NCI-H2081 (cell line): Measurements from ENCODE around the gene ABCA13.
"Not testable (repeated sequence)": the region's sequence is repeated elsewhere in the genome, so short reads cannot be mapped to it uniquely, and the experiment has no call there.

Experiments
- DNase-seq, 2 experiments: peaks; one replicate each; lab custom pipeline; 2025; lab: John Stamatoyannopoulos, UW

ABCA13 gene

GRCh38 chr7:48171202-48171601 lies at the start of gene ABCA13:
Gene ABCA13, plus strand, starts transcription at chr7:48171458. Its CDS starts 26 bp downstream, at chr7:48171484.
- DNase-seq: no peak

GRCh38 chr7:48126037-48126436 lies 45.2 kb upstream of the ABCA13 start:
- no peak for DNase-seq

- no peak for DNase-seq
Measured at GRCh38 chr7:48130658-48131108, 40.6 kb upstream of the ABCA13 start.

DNA sequence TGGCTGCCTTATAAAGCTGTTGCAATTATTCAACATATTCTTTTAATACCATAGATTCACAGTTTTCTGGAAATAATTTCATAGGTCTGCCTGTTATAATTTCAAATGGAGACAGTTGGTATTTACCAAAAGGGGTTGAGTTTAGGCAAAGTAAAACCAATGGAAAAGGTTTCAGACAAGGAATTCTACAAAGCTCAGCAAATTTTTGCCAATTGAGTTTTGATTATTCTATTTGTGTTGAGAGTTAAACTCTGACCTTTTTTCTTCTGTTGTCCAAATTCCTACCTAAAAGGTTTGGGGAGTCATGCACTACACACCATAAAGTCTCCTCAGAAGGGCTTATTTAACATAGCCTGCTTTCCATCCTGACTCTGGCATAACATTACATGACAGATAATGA lies 38.5 kb upstream of the ABCA13 start:
- no peak for DNase-seq

GRCh38 chr7:48139459-48139858 lies 31.8 kb upstream of the ABCA13 start:
- DNase-seq: no peak

DNA sequence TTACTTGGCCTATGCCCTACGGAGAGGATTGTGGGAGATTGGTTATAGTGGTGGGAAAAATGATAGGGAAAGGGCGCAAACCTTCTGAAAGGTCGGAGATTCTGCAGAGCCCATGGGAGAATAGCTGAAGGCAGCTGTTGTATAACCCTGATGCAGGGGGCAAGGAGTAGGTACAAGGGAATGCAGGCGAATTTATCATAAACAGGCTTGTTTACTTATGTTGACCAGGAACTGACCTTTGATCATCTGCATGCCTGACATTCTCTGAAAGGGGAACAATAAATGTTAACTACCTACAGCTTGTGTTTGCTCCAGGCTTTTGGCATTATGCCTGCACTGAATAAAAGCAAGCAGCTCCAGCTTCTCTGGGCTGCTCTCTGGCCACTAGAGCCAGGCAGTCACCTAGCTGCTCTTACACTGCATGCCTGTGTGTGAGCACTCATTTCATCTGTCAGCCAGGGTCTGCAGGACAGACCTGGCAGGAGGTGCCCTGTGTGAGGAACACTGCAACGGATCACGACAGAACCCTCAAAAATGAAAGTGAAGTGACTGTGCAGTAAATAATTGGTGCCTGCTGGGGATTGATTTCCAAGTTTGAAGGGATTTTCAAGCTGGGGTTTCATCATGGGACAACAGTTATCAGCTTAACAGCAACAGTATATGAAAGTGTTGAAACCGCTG lies 31.1 kb upstream of the ABCA13 start:
- peak in 1 of 2 experiments; percentile 4 for DNase-seq

GRCh38 chr7:48141521-48141920 lies 29.7 kb upstream of the ABCA13 start:
- DNase-seq: no peak

- DNase-seq: no peak
Measured at GRCh38 chr7:48144291-48144768, 26.9 kb upstream of the ABCA13 start.

DNA sequence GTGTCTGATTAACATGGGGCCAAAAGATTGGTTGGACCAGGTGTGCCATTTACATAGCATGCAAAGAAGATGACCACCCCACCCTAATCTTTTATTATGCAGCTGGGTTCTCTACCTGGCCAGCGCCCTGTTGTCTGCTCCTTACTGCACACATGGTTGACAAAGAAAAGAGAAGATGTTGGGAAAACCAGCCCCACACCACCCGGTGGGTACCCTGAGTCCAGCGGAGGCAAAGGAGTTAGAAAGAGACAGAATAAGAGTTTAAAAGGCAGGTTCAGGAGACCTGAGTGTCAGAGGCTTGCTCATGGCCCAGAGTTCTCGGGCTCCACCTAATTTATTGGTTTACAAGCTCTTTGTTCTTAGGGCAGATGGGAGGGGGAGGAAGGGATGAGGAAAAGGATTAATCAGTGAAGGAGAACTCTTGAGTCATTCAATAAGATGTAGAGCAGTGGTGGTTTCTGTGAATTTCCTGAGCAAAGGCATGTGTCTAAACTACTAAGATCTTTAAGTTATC lies 24.1 kb upstream of the ABCA13 start:
- no peak for DNase-seq

DNA sequence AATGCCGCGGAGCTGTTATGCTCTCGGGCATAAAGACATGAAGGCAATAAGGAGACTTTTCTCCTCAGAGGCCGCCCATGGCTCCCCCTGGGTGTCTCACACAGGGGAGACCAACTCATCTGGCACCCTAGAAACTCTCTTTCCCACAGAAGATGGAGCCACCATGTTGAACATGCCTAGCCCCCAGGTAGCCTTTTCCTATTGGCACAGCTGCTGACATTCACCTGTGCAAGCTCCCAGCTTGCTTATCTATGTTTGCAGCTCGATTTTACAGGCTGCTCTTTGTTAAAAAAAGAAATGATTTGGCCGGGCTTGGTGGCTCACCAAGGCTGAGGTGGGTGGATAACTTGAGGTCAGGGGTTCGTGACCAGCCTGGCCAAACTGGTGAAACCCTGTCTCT lies 23.6 kb upstream of the ABCA13 start:
- DNase-seq: not testable (repeated sequence)

GRCh38 chr7:48148311-48148710 lies 22.9 kb upstream of the ABCA13 start:
- no peak for DNase-seq

- DNase-seq: no peak
Measured at GRCh38 chr7:48149058-48149457, 22.2 kb upstream of the ABCA13 start.

- no peak for DNase-seq
Measured at GRCh38 chr7:48150086-48150485, 21.2 kb upstream of the ABCA13 start.

- peak; percentile 12 to 19 for DNase-seq
Measured at GRCh38 chr7:48154792-48155413, 16.4 kb upstream of the ABCA13 start.

DNA sequence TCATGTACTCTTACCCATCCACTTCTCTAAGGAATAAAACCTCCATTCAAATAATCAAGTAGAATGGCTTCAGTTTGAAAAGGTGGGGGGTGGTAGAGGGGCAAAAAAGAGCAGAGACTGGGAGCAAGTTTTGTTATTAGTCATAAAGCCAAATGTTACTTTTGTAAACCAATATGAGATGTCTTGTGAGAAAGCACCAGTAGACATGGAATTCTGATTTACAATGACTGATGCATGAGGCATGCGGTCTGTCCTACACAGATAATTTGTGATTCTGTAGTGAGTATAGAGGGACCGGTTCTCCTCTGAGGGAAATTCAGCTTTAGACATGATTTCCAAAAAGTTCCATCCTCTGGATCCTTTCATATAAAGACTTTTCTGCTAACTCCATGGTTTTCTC lies 12.9 kb upstream of the ABCA13 start:
- no peak for DNase-seq

GRCh38 chr7:48161407-48162125 lies 9.7 kb upstream of the ABCA13 start:
- DNase-seq: no peak

GRCh38 chr7:48165157-48165556 lies 6.1 kb upstream of the ABCA13 start:
- no peak for DNase-seq

DNA sequence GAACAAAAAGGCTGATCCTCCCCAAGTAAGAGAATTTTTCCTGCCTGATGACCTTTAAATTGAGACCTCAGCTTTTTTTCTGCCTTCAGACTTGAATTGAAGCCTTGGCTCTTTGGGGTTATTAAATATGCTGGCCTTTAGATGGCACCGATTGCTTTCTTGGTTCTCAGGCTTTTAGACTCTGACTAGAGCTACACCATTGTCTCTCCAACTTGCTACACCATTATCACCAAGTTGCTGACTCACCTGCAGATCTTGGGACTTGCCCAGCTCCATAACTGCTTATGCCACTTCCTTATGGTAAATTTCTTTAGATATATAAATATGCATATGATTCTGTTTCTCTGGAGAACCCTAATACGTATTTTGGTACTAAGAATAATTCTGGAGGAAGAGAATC lies 3.1 kb upstream of the ABCA13 start:
- DNase-seq: no peak

DNA sequence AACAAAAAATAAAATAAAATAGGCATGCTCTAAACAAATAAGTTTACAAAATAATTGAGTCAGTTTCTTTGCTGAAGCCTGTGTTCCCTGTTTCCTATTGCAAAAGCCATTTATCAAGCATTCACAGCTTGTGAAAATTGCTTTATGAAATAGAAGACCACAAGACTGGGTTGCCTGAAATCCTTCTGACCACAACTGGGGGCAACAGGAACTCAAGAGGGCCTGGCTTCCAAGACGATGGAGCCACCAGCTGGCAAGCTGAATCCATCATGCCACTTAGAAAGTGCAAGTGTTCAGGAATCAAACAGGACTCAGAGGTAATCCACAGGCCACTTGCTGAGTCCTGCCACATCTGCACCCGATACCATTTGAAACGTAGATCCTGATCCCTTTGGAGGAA lies 752 bp upstream of the ABCA13 start:
- DNase-seq: no peak

DNA sequence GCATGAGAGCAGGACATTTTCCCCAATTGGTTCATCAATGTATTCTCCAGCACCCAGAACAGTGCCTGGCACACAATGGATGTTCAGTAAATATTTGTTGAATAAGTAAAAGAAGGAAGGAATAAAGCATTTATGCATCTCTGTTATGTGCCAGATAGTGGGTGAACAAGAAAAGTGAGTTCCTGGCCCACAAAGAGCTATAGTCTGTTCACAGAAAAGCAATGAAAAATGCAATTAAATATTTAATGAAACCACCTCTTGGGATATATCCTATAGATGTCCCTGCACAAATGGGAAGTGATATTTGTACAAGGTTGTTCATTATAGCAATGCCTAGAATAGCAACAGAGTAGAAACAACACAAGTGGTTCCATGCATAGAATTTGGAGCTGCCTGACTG lies 2.1 kb downstream of the ABCA13 start:
- no peak for DNase-seq

DNA sequence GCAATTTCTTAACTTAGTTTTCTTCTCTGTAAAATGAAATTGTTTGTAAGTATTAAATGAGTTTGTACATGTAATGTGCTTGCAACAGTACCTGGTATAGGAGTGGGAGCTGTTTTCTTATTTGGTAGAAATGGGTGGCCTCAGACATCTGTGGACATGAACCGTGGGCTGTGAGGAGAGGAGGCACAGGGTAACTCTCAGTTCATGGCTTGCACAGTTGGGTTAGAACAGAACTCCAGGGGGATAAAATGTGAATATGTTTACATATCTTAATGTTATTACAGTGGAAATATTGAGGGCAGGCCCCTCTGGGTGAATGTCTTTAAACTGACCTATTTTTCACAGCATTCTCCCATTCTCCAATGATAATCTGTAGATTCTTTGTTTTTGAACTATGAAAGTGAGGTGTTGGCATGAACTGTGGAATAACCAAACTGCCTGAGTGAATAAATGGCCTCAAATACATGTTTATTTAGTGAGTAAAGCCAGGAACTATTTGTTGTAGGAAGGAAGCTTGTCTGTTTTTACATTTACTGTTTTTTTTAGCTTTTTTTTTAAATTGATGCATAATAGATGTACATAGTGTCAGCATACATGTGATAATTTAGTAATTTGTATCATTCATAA lies 2.6 kb downstream of the ABCA13 start:
- no peak for DNase-seq

DNA sequence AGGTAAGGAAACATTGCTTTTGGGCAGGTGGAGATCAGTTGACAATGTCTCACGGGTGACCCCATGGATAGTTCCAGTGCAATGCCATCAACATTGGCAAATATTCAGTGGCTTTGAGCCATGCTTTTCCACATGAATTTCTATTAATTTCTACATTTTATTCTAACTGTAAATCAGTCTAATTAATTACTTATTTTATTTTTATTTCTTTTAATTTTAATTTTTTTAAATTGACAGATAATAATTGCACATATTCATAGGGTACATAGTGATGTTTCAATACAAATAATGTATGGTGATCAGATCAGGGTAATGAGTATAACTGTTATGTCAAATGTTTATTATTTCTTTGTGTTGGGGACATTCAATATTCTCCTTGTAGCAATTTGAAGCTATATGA lies 3.8 kb downstream of the ABCA13 start:
- no peak for DNase-seq
